Esophagus squamous epithelium (tissue), 4 donors: ENCODE results near the gene DOCK3.

Experiments used
- POLR2A ChIP-seq, 4 donors: fragments of 450-650 bp; IDR thresholded peaks; one replicate each; pipeline ENCODE4 v1.6.1; 2017; ENCODE audit warnings: antibody characterized with exemption in 4 of 4, mild to moderate bottlenecking in 4 of 4, moderate library complexity in 3 of 4
- TF ChIP-seq, protein P1 (sequence below), 6 experiments: fragments of 450-650 bp in 4 of 6; fragments of 200-600 bp in 2 of 6; sonication (generic) in 2 of 6; IDR thresholded peaks; one replicate each; pipeline ENCODE4 v1.5.1; 2016 to 2019; ENCODE audit warnings: antibody characterized with exemption in 6 of 6, mild to moderate bottlenecking in 4 of 6, moderate library complexity in 4 of 6

DNA sequence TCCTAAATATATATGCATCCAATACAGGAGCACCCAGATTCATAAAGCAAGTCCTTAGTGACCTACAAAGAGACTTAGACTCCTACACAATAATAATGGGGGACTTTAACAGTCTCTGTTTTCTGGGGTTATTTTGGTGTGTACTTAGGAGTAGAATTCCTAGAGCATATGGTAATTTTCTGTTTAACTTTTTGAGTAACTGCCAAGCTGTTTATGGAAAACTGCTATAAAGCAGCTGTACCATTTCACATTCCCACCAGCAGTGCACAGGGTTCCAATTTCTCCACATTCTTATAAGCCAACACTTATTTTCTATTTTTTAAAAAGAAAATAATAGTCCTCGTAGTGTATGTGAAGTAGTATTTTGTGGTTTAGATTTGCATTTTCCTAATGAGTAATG lies 68.9 kb downstream of the DOCK3 start:
- TF ChIP-seq, protein P1, sequence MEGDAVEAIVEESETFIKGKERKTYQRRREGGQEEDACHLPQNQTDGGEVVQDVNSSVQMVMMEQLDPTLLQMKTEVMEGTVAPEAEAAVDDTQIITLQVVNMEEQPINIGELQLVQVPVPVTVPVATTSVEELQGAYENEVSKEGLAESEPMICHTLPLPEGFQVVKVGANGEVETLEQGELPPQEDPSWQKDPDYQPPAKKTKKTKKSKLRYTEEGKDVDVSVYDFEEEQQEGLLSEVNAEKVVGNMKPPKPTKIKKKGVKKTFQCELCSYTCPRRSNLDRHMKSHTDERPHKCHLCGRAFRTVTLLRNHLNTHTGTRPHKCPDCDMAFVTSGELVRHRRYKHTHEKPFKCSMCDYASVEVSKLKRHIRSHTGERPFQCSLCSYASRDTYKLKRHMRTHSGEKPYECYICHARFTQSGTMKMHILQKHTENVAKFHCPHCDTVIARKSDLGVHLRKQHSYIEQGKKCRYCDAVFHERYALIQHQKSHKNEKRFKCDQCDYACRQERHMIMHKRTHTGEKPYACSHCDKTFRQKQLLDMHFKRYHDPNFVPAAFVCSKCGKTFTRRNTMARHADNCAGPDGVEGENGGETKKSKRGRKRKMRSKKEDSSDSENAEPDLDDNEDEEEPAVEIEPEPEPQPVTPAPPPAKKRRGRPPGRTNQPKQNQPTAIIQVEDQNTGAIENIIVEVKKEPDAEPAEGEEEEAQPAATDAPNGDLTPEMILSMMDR (IDR thresholded peaks at IDR 0.05) = no peak
- TF ChIP-seq POLR2A (IDR thresholded peaks at IDR 0.05) = no peak
